GM12878 (cell line): Measurements from ENCODE around the gene VEZF1. TPM values are rescaled to one million over a fixed set of nuclear protein-coding genes. Genes with fewer than 3 reads are reported as not detected.
A peak's percentile ranks its signal among the peaks of the same experiment; 100 is the strongest.

ENCODE experiments used
- ATAC-seq: fragments of 200-7000 bp; cut with Tn5 transposase; 3 replicates; pipeline ENCODE4 v1.9.1; 2020; ENCODE audit warnings: mild to moderate bottlenecking, moderate library complexity
- BruUV-seq: library from RNA; stranded (reverse); fragments of 400-500 nt; replicated peaks from 2 replicates; lab custom pipeline; 2021; lab: Mats Ljungman, UMichigan
- CTCF ChIA-PET: fragments of 300-600 bp; sonication (Branson Sonifier 250); formaldehyde crosslinking; extraction: SDS; loops from one replicate; lab custom pipeline; 2021; ENCODE audit warnings: inconsistent platforms; lab: Yijun Ruan, JAX
- POLR2A ChIA-PET: fragments of 350-600 bp; formaldehyde crosslinking; extraction: SDS; loops from one replicate; lab custom pipeline; 2021; ENCODE audit warnings: inconsistent platforms; lab: Charles Lee
- RAD21 ChIA-PET: fragments of 300-600 bp; sonication (Branson Sonifier 250); formaldehyde crosslinking; loops from one replicate; lab custom pipeline; 2023; ENCODE audit warnings: antibody characterized with exemption; ENCODE audit not compliant: unreplicated experiment; lab: Charles Lee
- SMC1A ChIA-PET: fragments of 300-600 bp; sonication (Branson Sonifier 250); formaldehyde crosslinking; loops from one replicate; lab custom pipeline; 2023; ENCODE audit not compliant: unreplicated experiment, uncharacterized antibody; lab: Charles Lee
- DNase-seq: peaks from one replicate; pipeline ENCODE4 v3.0.0-alpha.2; 2011; ENCODE audit warnings: low read depth, low spot score
- FAIRE-seq: peaks from 3 replicates; lab custom pipeline; 2011; peaks lifted over from hg19 to GRCh38; lab: Jason Lieb, UNC
- H2AFZ ChIP-seq: 2 replicates; pipeline ENCODE4 v1.6.0; 2011; ENCODE audit warnings: low read depth, low read length, control low read depth; ENCODE audit not compliant: control insufficient read depth
- H3K27ac ChIP-seq: 2 replicates; pipeline ENCODE4 v1.5.1; 2011; ENCODE audit warnings: control low read depth; ENCODE audit not compliant: control insufficient read depth, insufficient read depth
- H3K27me3 ChIP-seq, 2 experiments: replicated peaks in 1 of 2; 2 replicates each; pipeline versions ENCODE4 v1.6.0 to v1.6.1; 2011; ENCODE audit warnings: low read length in 1 of 2; ENCODE audit not compliant: control insufficient read depth in 2 of 2, insufficient read depth in 2 of 2
- H3K36me3 ChIP-seq, 2 experiments: 2 replicates each; pipeline ENCODE4 v1.5.1; 2011; ENCODE audit warnings: low read length in 1 of 2; ENCODE audit not compliant: control insufficient read depth in 2 of 2, insufficient read depth in 2 of 2
- H3K4me1 ChIP-seq: 2 replicates; pipeline ENCODE4 v1.6.1; 2011; ENCODE audit warnings: mild to moderate bottlenecking, low read length, moderate library complexity, mixed read lengths; ENCODE audit not compliant: control insufficient read depth, insufficient read depth
- H3K4me2 ChIP-seq: 2 replicates; pipeline ENCODE4 v1.6.0; 2011; ENCODE audit warnings: control low read depth; ENCODE audit not compliant: control insufficient read depth, insufficient read depth
- H3K4me3 ChIP-seq: fragments of 200-600 bp; sonication (generic); 2 replicates; pipeline ENCODE4 v1.5.1; 2016
- H3K79me2 ChIP-seq: 2 replicates; pipeline ENCODE4 v1.6.0; 2011; ENCODE audit warnings: low read length; ENCODE audit not compliant: control insufficient read depth, insufficient read depth
- H3K9ac ChIP-seq: 2 replicates; pipeline ENCODE4 v1.8.0; 2011; ENCODE audit warnings: low read length, control low read depth, mixed read lengths; ENCODE audit not compliant: control insufficient read depth, insufficient read depth
- H3K9me3 ChIP-seq: replicated peaks from 3 replicates; pipeline ENCODE4 v1.5.1; 2011; ENCODE audit warnings: mild to moderate bottlenecking, low read length; ENCODE audit not compliant: control insufficient read depth, insufficient read depth
- H4K20me1 ChIP-seq: 2 replicates; pipeline ENCODE4 v1.6.0; 2011; ENCODE audit not compliant: control insufficient read depth, insufficient read depth
- ATF2 ChIP-seq: IDR thresholded peaks from 2 replicates; pipeline ENCODE4 v1.6.1; 2012; ENCODE audit warnings: low read length, inconsistent platforms
- BCL11A ChIP-seq: IDR thresholded peaks from 2 replicates; pipeline ENCODE4 v1.6.1; 2011; ENCODE audit warnings: low read depth, low read length
- EP300 ChIP-seq, 2 experiments: fragments of 150-350 bp in 1 of 2; IDR thresholded peaks; 2 replicates each; pipeline ENCODE4 v1.6.1; 2011 to 2012; ENCODE audit warnings: low read depth in 2 of 2, low read length in 2 of 2, borderline replicate concordance in 1 of 2, improper control_type of control experiment in 1 of 2, inconsistent platforms in 1 of 2; ENCODE audit not compliant: control insufficient read depth in 1 of 2
- GABPA ChIP-seq: IDR thresholded peaks from 2 replicates; pipeline ENCODE4 v1.6.1; 2014; ENCODE audit warnings: antibody characterized with exemption, low read depth, mild to moderate bottlenecking, inconsistent platforms
- IKZF1 ChIP-seq: fragments of 450-650 bp; conservative IDR thresholded peaks from 2 replicates; pipeline ENCODE4 v1.6.1; 2017; ENCODE audit warnings: antibody characterized with exemption, mild to moderate bottlenecking
- IRF4 ChIP-seq: IDR thresholded peaks from 2 replicates; pipeline ENCODE4 v1.6.1; 2011; ENCODE audit warnings: low read depth, low read length
- MYC ChIP-seq: IDR thresholded peaks from 2 replicates; pipeline ENCODE4 v1.6.1; 2011; ENCODE audit warnings: mild to moderate bottlenecking, low read length, moderate library complexity, inconsistent platforms; ENCODE audit not compliant: insufficient read depth, insufficient replicate concordance, insufficient read length, severe bottlenecking
- NKRF ChIP-seq: fragments of 450-650 bp; conservative IDR thresholded peaks from 2 replicates; pipeline ENCODE4 v1.6.1; 2017; ENCODE audit warnings: mild to moderate bottlenecking, moderate library complexity
- RUNX3 ChIP-seq: IDR thresholded peaks from 2 replicates; pipeline ENCODE4 v1.6.1; 2012; ENCODE audit warnings: low read length, inconsistent platforms
- SP1 ChIP-seq: IDR thresholded peaks from one replicate; pipeline ENCODE4 v1.6.1; 2011; ENCODE audit warnings: low read depth, low read length
- SPI1 ChIP-seq: IDR thresholded peaks from 2 replicates; pipeline ENCODE4 v1.6.1; 2011; ENCODE audit warnings: low read depth, mild to moderate bottlenecking, low read length, moderate library complexity, borderline replicate concordance; ENCODE audit not compliant: insufficient read depth
- ZBED1 ChIP-seq: IDR thresholded peaks from 2 replicates; pipeline ENCODE4 v1.6.1; 2016; ENCODE audit warnings: borderline replicate concordance
- ZNF592 ChIP-seq: fragments of 450-650 bp; IDR thresholded peaks from 2 replicates; pipeline ENCODE4 v1.6.1; 2017; ENCODE audit warnings: mild to moderate bottlenecking, moderate library complexity
- in situ Hi-C: fragments of 300-500 bp; cut with MboI; formaldehyde crosslinking; loops from 9 replicates; pipeline ENCODE4 v1.14.3; 2018; ENCODE audit warnings: mixed read lengths
- intact Hi-C: fragments of 100-400 bp; cut with micrococcal nuclease; formaldehyde crosslinking; loops from one replicate; pipeline ENCODE4 v1.14.2; 2022; ENCODE audit not compliant: unreplicated experiment
- polyA plus RNA-seq, 11 experiments: library from polyadenylated mRNA; depleted of rRNA in 4 of 11; unstranded in 6 of 11; stranded (reverse) in 5 of 11; fragments of >200 nt; fragmentation: Nextera tagmentation in 4 of 11; fragmentation: Illumina TruSeq in 1 of 11; extraction: Ambion mirVana in 4 of 11; extraction: Trizol in 1 of 11; gene quantifications; 1 replicate in 1 of 11; 2 replicates in 10 of 11; pipeline versions ENCODE4 v1.2.1 to v1.2.3, GENCODE V29; 2011 to 2016; ENCODE audit warnings: inconsistent platforms in 2 of 11, missing spikeins in 2 of 11, low read depth in 1 of 11
- total RNA-seq, 4 experiments: library from RNA; depleted of rRNA in 3 of 4; stranded (reverse); fragments of >200 nt in 3 of 4; fragmentation: Illumina TruSeq in 1 of 4; extraction: Trizol in 1 of 4; gene quantifications; 2 replicates each; pipeline versions ENCODE4 v1.2.1 to v1.2.3, GENCODE V29; 2013 to 2021
- TF ChIP-seq, protein P1 (sequence below): fragments of 450-650 bp; IDR thresholded peaks from 2 replicates; pipeline ENCODE4 v1.6.1; 2017; ENCODE audit warnings: borderline replicate concordance

Gene VEZF1
- total and polyA plus RNA-seq, 10 of the 15 experiments (the other 5 are each of a cell fraction or from before 2014, with no cell fraction given): 9.5 to 28.2 (median 20.3) TPM

DNA sequence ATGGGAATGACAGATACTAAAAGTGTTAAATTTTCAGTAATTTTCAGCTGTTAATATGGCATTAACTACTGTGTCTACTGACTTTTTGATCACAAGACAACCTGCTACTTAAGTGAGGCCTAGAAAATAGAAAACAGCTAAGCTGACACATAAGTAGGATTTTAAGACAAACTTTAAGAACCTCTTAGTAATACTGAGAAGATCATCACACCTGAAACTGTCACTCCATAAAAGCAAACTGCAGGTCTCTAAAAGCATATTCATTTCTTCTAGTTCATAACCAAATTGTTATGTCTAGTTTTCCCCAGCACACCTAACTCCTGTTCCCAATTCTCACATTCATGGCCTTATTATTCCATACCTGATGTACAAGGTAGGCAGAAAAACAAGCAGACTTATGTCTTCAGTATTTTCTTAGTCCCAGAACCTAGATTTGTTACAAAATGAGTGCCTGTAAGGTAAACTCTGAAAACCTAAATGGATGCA is 11.0 kb upstream of the VEZF1 start:
- in situ Hi-C loops (loop anchor here (5.0 to 10.0 kb wide), 2 partner anchors 104 to 147 kb away; partner anchors contain the start of gene MRPS23), intact Hi-C loops (no loop called here)
- CTCF ChIA-PET: interaction anchor here (0.7 to 19.6 kb wide), 40 partner anchors 8 to 1001 kb away, joined by 3 to 708 read pairs (median 6); partner anchors contain the start of genes CUEDC1, MRPS23, SRSF1 and VEZF1
- Histone ChIP-seq H2AFZ (no peak overlapping the region), H3K36me3 (peaks cover 0 to 35% of the 10 kb centered on the region in 2 experiments; a peak in 3 of 4 replicates), H3K27me3 (no peaks in the 10 kb centered on the region), H3K4me2 (no peak overlapping the region; the same call in 1 of the 2 replicates), H3K9me3 (no peaks in the 10 kb centered on the region), H3K9ac (no peak overlapping the region), H3K79me2 (peaks cover 30% of the 10 kb centered on the region), H4K20me1 (no peaks in the 10 kb centered on the region), H3K27ac (no peak overlapping the region; the same call in 1 of the 2 replicates), H3K4me1 (peaks cover 23% of the 10 kb centered on the region), H3K4me3 (no peak overlapping the region)
- no peak for DNase-seq
- SMC1A ChIA-PET: interaction anchor here (0.6 to 12.0 kb wide), 27 partner anchors 8 to 452 kb away, joined by 3 to 341 read pairs (median 5); partner anchors contain the start of genes MRPS23 and VEZF1
- ATAC-seq: no peak
- TF ChIP-seq SP1: no peak
- TF ChIP-seq IKZF1: no peak
- peak; percentile 15; the same call in 1 of the 2 replicates for TF ChIP-seq ZBED1
- no peak for TF ChIP-seq SPI1
- TF ChIP-seq RUNX3: no peak
- no peak for TF ChIP-seq BCL11A
- no peak for TF ChIP-seq EP300 (IDR thresholded peaks at IDR 0.05; ENCODE audit: borderline replicate concordance in 1 of 2, control insufficient read depth in 1 of 2, low read depth in 2 of 2, low read length in 2 of 2)
- no peak for TF ChIP-seq ZNF592
- TF ChIP-seq, protein P1, sequence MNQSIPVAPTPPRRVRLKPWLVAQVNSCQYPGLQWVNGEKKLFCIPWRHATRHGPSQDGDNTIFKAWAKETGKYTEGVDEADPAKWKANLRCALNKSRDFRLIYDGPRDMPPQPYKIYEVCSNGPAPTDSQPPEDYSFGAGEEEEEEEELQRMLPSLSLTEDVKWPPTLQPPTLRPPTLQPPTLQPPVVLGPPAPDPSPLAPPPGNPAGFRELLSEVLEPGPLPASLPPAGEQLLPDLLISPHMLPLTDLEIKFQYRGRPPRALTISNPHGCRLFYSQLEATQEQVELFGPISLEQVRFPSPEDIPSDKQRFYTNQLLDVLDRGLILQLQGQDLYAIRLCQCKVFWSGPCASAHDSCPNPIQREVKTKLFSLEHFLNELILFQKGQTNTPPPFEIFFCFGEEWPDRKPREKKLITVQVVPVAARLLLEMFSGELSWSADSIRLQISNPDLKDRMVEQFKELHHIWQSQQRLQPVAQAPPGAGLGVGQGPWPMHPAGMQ: no peak
- TF ChIP-seq IRF4: no peak
- no peak for TF ChIP-seq NKRF
- no peak for TF ChIP-seq GABPA
- no peak for TF ChIP-seq MYC
- TF ChIP-seq ATF2: peak; percentile 29
- RAD21 ChIA-PET: interaction anchor here (0.8 to 12.2 kb wide), 28 partner anchors 8 to 252 kb away, joined by 3 to 239 read pairs (median 4); partner anchors contain the start of genes CUEDC1, DYNLL2, SRSF1 and VEZF1
- no TSS peak for BruUV-seq
- no peak for FAIRE-seq
- POLR2A ChIA-PET: interaction anchor here (0.5 to 2.7 kb wide), 12 partner anchors 8 to 337 kb away, joined by 3 to 17 read pairs (median 6); partner anchors contain the start of genes CUEDC1, SRSF1 and VEZF1
